GM23338 (cell line): ENCODE measurements around the gene MGRN1.

Experiments
- EZH2 ChIP-seq: fragments of 200-600 bp; sonication (generic); IDR thresholded peaks from one replicate; pipeline ENCODE4 v1.8.0; 2017; ENCODE audit warnings: antibody characterized with exemption, mild to moderate bottlenecking, low read depth; ENCODE audit not compliant: unreplicated experiment
- EZH2phosphoT487 ChIP-seq: fragments of 200-600 bp; sonication (generic); IDR thresholded peaks from one replicate; pipeline ENCODE4 v1.8.1; 2018; ENCODE audit warnings: antibody characterized with exemption; ENCODE audit not compliant: unreplicated experiment
- POLR2AphosphoS5 ChIP-seq: IDR thresholded peaks from 2 replicates; pipeline ENCODE4 v1.6.1; 2016; ENCODE audit warnings: antibody characterized with exemption, low read depth
- TF ChIP-seq, protein P1 (sequence below), 2 experiments: fragments of 200-600 bp in 1 of 2; sonication (generic) in 1 of 2; conservative IDR thresholded peaks; 2 replicates each; pipeline versions ENCODE4 v1.5.1 to v1.6.1; 2016 to 2017; ENCODE audit warnings: antibody characterized with exemption in 2 of 2, low read depth in 2 of 2, mild to moderate bottlenecking in 2 of 2, moderate library complexity in 1 of 2
- TF ChIP-seq, protein P2 (sequence below): IDR thresholded peaks from one replicate; pipeline ENCODE4 v1.6.1; 2018; ENCODE audit warnings: antibody characterized with exemption; ENCODE audit not compliant: unreplicated experiment

DNA sequence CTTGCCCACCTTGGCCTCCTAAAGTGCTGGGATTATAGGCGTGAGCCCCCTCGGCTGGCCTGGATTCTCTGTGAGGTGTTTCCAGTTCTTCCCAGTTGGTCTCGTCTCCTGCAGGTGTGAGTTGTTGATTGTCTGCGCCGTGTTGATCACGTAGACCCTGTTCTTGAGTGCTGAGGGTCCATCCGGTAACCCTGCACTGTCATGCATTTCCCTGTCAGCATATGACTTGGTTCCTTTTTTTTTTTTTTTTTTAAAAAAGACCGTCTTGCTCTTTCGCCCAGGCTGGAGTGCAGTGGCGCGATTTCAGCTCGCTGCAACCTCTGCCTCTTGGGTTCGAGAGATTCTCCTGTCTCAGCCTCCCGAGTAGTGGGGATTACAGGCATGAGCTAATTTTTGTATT, 17.3 kb downstream of the MGRN1 start:
- no peak for TF ChIP-seq EZH2
- no peak for TF ChIP-seq POLR2AphosphoS5
- no peak for TF ChIP-seq EZH2phosphoT487
- TF ChIP-seq, protein P1, sequence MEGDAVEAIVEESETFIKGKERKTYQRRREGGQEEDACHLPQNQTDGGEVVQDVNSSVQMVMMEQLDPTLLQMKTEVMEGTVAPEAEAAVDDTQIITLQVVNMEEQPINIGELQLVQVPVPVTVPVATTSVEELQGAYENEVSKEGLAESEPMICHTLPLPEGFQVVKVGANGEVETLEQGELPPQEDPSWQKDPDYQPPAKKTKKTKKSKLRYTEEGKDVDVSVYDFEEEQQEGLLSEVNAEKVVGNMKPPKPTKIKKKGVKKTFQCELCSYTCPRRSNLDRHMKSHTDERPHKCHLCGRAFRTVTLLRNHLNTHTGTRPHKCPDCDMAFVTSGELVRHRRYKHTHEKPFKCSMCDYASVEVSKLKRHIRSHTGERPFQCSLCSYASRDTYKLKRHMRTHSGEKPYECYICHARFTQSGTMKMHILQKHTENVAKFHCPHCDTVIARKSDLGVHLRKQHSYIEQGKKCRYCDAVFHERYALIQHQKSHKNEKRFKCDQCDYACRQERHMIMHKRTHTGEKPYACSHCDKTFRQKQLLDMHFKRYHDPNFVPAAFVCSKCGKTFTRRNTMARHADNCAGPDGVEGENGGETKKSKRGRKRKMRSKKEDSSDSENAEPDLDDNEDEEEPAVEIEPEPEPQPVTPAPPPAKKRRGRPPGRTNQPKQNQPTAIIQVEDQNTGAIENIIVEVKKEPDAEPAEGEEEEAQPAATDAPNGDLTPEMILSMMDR (conservative IDR thresholded peaks at IDR 0.05; ENCODE audit: low read depth in 2 of 2), result no peak
- TF ChIP-seq, protein P2, sequence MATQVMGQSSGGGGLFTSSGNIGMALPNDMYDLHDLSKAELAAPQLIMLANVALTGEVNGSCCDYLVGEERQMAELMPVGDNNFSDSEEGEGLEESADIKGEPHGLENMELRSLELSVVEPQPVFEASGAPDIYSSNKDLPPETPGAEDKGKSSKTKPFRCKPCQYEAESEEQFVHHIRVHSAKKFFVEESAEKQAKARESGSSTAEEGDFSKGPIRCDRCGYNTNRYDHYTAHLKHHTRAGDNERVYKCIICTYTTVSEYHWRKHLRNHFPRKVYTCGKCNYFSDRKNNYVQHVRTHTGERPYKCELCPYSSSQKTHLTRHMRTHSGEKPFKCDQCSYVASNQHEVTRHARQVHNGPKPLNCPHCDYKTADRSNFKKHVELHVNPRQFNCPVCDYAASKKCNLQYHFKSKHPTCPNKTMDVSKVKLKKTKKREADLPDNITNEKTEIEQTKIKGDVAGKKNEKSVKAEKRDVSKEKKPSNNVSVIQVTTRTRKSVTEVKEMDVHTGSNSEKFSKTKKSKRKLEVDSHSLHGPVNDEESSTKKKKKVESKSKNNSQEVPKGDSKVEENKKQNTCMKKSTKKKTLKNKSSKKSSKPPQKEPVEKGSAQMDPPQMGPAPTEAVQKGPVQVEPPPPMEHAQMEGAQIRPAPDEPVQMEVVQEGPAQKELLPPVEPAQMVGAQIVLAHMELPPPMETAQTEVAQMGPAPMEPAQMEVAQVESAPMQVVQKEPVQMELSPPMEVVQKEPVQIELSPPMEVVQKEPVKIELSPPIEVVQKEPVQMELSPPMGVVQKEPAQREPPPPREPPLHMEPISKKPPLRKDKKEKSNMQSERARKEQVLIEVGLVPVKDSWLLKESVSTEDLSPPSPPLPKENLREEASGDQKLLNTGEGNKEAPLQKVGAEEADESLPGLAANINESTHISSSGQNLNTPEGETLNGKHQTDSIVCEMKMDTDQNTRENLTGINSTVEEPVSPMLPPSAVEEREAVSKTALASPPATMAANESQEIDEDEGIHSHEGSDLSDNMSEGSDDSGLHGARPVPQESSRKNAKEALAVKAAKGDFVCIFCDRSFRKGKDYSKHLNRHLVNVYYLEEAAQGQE, result no peak
